HepG2 (cell line): ENCODE data around the gene TPPP2. TPM values are rescaled to one million over a fixed set of nuclear protein-coding genes. Genes with fewer than 3 reads are reported as not detected.
A peak's percentile ranks its signal among the peaks of the same experiment; 100 is the strongest.

Experiments
- ADNP ChIP-seq: sonication (generic); formaldehyde crosslinking; IDR thresholded peaks from 2 replicates; pipeline ENCODE4 v1.4.0; 2020; ENCODE audit warnings: missing genetic modification reagents
- ATF5 ChIP-seq: sonication (generic); formaldehyde crosslinking; IDR thresholded peaks from 2 replicates; pipeline ENCODE4 v1.4.0; 2020; ENCODE audit warnings: mild to moderate bottlenecking, low read depth, missing genetic modification reagents
- BCL6 ChIP-seq: IDR thresholded peaks from 2 replicates; pipeline ENCODE4 v1.6.1; 2016; ENCODE audit warnings: missing genetic modification reagents, missing compliant biosample characterization
- DDIT3 ChIP-seq: sonication (generic); formaldehyde crosslinking; IDR thresholded peaks from 2 replicates; pipeline ENCODE4 v1.4.0; 2020; ENCODE audit warnings: mild to moderate bottlenecking, missing genetic modification reagents
- DZIP1 ChIP-seq: sonication (generic); formaldehyde crosslinking; IDR thresholded peaks from 2 replicates; pipeline ENCODE4 v1.5.0; 2020; ENCODE audit warnings: mild to moderate bottlenecking, missing genetic modification reagents
- HNF1B ChIP-seq: sonication (generic); formaldehyde crosslinking; IDR thresholded peaks from 2 replicates; pipeline ENCODE4 v1.5.1; 2020; ENCODE audit warnings: mild to moderate bottlenecking, moderate library complexity, missing genetic modification reagents
- IRF2 ChIP-seq: IDR thresholded peaks from 2 replicates; pipeline ENCODE4 v1.6.1; 2018; ENCODE audit warnings: missing genetic modification reagents, missing compliant biosample characterization
- MEIS1 ChIP-seq: sonication (generic); formaldehyde crosslinking; IDR thresholded peaks from 2 replicates; pipeline ENCODE4 v1.9.0; 2021; ENCODE audit warnings: mild to moderate bottlenecking, missing genetic modification reagents, moderate library complexity, borderline replicate concordance
- MIXL1 ChIP-seq: IDR thresholded peaks from 2 replicates; pipeline ENCODE4 v1.6.1; 2016
- POLR2A ChIP-seq, 2 experiments: IDR thresholded peaks; 2 replicates each; pipeline ENCODE4 v1.6.1; 2011; ENCODE audit warnings: low read depth in 2 of 2, low read length in 2 of 2, mild to moderate bottlenecking in 1 of 2, moderate library complexity in 1 of 2; ENCODE audit not compliant: insufficient read depth in 1 of 2
- STAT6 ChIP-seq: sonication (generic); formaldehyde crosslinking; IDR thresholded peaks from 2 replicates; pipeline ENCODE4 v1.4.0; 2020; ENCODE audit warnings: missing genetic modification reagents, mild to moderate bottlenecking, borderline replicate concordance
- ZMAT3 ChIP-seq: sonication (generic); formaldehyde crosslinking; conservative IDR thresholded peaks from 2 replicates; pipeline ENCODE4 v1.7.0; 2021; ENCODE audit warnings: missing genetic modification reagents
- ZNF335 ChIP-seq: sonication (generic); formaldehyde crosslinking; IDR thresholded peaks from 2 replicates; pipeline ENCODE4 v1.4.0; 2020; ENCODE audit warnings: missing genetic modification reagents
- ZNF574 ChIP-seq: sonication (generic); formaldehyde crosslinking; IDR thresholded peaks from 2 replicates; pipeline ENCODE4 v1.4.0; 2020; ENCODE audit warnings: missing genetic modification reagents
- ZNF619 ChIP-seq: sonication (generic); formaldehyde crosslinking; IDR thresholded peaks from 2 replicates; pipeline ENCODE4 v1.4.0; 2020; ENCODE audit warnings: mild to moderate bottlenecking, missing genetic modification reagents
- ZNF720 ChIP-seq: sonication (generic); formaldehyde crosslinking; IDR thresholded peaks from 2 replicates; pipeline ENCODE4 v1.4.0; 2020; ENCODE audit warnings: missing genetic modification reagents
- ZNF724P ChIP-seq: sonication (generic); formaldehyde crosslinking; IDR thresholded peaks from 2 replicates; pipeline ENCODE4 v1.8.0; 2022; ENCODE audit warnings: missing genetic modification reagents, borderline replicate concordance
- ZNF772 ChIP-seq: sonication (generic); formaldehyde crosslinking; IDR thresholded peaks from 2 replicates; pipeline ENCODE4 v1.5.0; 2020; ENCODE audit warnings: mild to moderate bottlenecking, missing genetic modification reagents
- ZNF777 ChIP-seq: sonication (generic); formaldehyde crosslinking; IDR thresholded peaks from 2 replicates; pipeline ENCODE4 v1.4.0; 2020; ENCODE audit warnings: missing genetic modification reagents
- ZNF788 ChIP-seq: sonication (generic); formaldehyde crosslinking; IDR thresholded peaks from 2 replicates; pipeline ENCODE4 v1.5.0; 2020; ENCODE audit warnings: mild to moderate bottlenecking, missing genetic modification reagents, borderline replicate concordance
- polyA plus RNA-seq, 8 experiments: library from polyadenylated mRNA; depleted of rRNA in 3 of 8; stranded (reverse) in 7 of 8; unstranded in 1 of 8; fragments of >200 nt; fragmentation: Illumina TruSeq in 4 of 8; extraction: Trizol in 4 of 8; gene quantifications; 2 replicates each; pipeline versions ENCODE4 v1.2.1 to v1.2.3, GENCODE V29; 2011 to 2016; ENCODE audit warnings: low read depth in 4 of 8, missing spikeins in 1 of 8, mixed read lengths in 1 of 8; ENCODE audit not compliant: insufficient read depth in 1 of 8
- total RNA-seq, 5 experiments: library from RNA; depleted of rRNA; stranded (reverse); fragments of >200 nt; fragmentation: Illumina TruSeq; extraction: Trizol; gene quantifications; 2 replicates each; pipeline ENCODE4 v1.2.3, GENCODE V29; 2016; ENCODE audit warnings: low read depth in 1 of 5

The TPPP2 gene
- total and polyA plus RNA-seq, 2 of the 13 experiments (the other 11 are each of a cell fraction or from before 2014, with no cell fraction given) = 0.58 to 4.2 TPM

GRCh38 chr14:21014761-21015190 lies 15.2 kb upstream of the TPPP2 start (continued):
- TF ChIP-seq HNF1B (CRISPR knock-in tag) = peak; percentile 35; the same call in 1 of the 2 replicates
- 0 out of 2 replicates have a peak, but pooled peaks have one; percentile 65 for TF ChIP-seq ZNF619 (CRISPR knock-in tag)
- TF ChIP-seq DDIT3 (CRISPR knock-in tag) = no peak
- TF ChIP-seq IRF2 (CRISPR knock-in tag) = peak; percentile 92
- TF ChIP-seq ZNF724P (CRISPR knock-in tag) = 0 out of 2 replicates have a peak, but pooled peaks have one; percentile 63
- TF ChIP-seq ZNF777 (CRISPR knock-in tag) = no peak
- TF ChIP-seq DZIP1 (CRISPR knock-in tag) = no peak
- TF ChIP-seq ZNF574 (CRISPR knock-in tag) = peak; percentile 40; the same call in 1 of the 2 replicates
- peak; percentile 60; the same call in 1 of the 2 replicates for TF ChIP-seq MEIS1 (CRISPR knock-in tag)
- TF ChIP-seq ZNF788 = peak; percentile 76
- peak; percentile 54; the same call in 1 of the 2 replicates for TF ChIP-seq BCL6 (CRISPR knock-in tag)
- TF ChIP-seq ADNP (CRISPR knock-in tag) = no peak
- TF ChIP-seq ZNF335 = 0 out of 2 replicates have a peak, but pooled peaks have one; percentile 48
- TF ChIP-seq ZNF772 (CRISPR knock-in tag) = peak; percentile 51; the same call in 1 of the 2 replicates
- TF ChIP-seq ZNF720 (CRISPR knock-in tag) = no peak
- TF ChIP-seq ATF5 (CRISPR knock-in tag) = no peak
- TF ChIP-seq POLR2A (IDR thresholded peaks at IDR 0.05; ENCODE audit: insufficient read depth in 1 of 2, low read depth in 2 of 2, low read length in 2 of 2) = 0 out of 4 replicates have a peak, but pooled peaks of 1 of the 2 experiments have one; percentile 23
- peak; percentile 93 for TF ChIP-seq MIXL1 (CRISPR knock-in tag)
- peak; percentile 59; the same call in 1 of the 2 replicates for TF ChIP-seq STAT6
- TF ChIP-seq ZMAT3 (CRISPR knock-in tag) = peak; percentile 62; the same call in 1 of the 2 replicates
